Measurements from ENCODE around the gene TULP4.
"Not testable (repeated sequence)": the region's sequence is repeated elsewhere in the genome, so short reads cannot be mapped to it uniquely, and the experiment has no call there.

Gene TULP4

GRCh38 chr6:158398252-158399024 is 86.2 kb downstream of the TULP4 start:
- no peak for DNase-seq

DNA sequence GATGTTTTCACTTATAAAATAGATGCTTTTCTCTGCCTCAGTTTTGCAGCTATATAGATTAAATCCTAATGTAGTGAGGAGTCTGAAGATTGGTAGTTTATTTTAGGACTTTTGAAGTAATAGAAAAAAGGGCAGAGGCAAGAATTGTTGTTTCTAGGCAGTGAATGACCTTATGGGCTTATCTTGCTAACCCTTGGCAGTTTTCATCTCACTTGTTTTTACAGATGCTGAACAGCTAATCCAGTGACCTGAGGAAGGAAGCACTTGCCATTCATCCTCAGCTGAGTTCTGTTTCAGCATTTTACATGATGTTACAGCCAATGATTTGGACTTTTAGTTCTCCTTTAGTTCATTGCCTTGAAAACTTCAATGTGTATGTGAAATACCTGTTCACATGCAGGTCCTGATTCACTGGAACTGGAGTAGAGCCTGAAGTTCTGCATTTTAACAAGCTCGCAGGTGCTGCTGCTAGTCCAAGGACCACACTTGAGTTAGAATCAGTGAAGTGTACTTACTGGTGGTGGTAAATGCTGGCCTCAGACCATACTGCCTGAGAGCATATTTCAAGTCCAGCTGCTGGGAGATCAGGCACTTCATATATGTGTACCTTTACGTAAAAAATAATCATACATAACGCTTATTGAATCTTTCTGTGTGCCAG is 86.9 kb downstream of the TULP4 start:
- DNase-seq, result no peak

GRCh38 chr6:158402184-158402583 is 89.9 kb downstream of the TULP4 start:
- DNase-seq, result no peak

DNA sequence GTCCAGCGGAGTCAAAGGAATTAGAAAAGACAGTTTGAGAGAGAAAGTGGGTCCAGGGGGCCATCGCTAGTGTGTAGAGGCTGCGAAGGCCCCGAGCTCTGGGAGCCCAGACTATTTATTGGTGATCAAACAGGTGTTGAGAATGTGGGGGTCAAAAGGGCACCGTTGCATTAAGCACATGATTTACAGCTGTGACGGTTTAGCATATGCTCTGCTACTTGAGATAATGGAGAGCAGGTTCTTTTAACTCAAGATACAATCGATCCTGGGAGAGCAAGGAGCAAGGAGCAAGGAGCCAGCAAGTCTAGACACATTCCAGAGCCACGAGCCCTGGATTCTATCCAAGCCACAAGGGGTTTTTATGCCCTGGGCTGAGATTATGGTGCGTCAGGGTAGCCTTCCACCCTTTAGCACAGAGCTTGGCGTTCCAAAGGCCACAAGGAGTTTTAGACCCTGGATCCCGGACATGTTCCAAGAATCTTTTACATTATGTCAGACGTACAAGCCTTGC is 93.1 kb downstream of the TULP4 start:
- DNase-seq, result not testable (repeated sequence)

DNA sequence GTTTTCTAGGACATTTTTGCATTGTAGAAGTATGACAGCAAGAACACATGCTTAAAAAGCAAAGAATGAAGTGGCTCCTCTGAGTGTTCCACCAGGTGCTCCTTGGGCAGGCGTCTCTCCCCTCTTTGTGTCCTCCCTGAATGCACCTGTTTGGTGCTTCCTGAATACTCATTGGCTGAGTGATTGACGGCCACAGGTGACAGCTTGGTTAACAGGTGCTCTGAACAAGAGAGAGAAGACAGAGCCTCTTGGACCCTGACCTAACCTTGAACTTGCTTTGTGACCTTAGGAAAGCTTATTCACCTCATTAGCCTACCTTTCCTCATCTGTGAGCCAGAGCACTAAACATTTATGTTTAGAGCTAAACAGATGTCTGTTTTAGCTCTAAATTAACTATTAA is 93.7 kb downstream of the TULP4 start:
- DNase-seq, result no peak

- no peak for DNase-seq
These were observed 94.5 kb downstream of the TULP4 start for GRCh38 chr6:158406736-158407135.

DNA sequence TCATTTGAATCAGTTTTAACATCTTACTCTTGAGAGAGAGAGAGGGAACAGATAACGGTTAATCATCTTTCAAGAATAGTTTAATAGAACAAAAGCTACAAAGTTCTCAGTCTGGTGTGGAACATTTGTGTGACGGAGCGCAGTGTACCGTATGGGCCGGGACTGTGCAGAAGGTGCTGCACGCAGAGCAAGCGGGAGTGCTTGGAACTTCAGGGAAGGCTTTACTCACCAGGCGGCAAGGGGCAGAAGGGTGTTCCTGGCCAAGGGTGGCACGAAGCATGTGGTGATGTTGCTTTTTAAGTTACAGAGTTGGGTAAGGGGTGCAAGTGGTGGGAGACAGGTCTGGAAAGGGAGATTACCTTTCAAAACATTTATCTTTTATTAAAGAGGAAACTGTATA is 95.7 kb downstream of the TULP4 start:
- DNase-seq, result no peak

DNA sequence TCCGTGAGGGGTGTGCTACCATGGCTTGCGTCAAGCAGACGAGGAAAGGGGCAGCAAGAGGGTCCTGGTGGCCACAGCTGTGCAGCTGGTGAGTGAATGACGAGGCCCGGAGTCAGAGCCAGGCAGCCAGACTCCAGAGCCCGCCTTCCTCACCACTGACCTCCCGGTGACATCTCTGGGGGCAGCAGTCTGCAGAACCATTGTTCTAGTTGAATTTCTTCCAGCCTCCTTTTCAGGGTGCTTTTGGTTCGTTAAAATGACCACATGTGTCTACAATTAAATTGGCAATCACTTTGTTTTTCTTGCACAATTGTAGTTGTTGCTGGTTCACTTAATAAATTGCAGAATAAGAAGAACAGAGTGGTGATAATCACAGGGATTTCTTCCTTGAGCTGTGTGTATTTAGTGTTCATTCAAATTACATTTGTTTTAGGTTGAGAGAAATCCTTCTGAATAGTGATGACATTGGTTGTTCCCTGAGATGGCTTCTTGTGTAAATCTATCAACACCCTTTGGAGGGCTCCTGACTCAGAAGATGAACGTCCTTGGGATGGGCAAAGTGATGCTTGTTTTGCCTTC is 96.4 kb downstream of the TULP4 start:
- no peak for DNase-seq

GRCh38 chr6:158409451-158409850 is 97.2 kb downstream of the TULP4 start:
- DNase-seq, result peak; percentile 40

DNA sequence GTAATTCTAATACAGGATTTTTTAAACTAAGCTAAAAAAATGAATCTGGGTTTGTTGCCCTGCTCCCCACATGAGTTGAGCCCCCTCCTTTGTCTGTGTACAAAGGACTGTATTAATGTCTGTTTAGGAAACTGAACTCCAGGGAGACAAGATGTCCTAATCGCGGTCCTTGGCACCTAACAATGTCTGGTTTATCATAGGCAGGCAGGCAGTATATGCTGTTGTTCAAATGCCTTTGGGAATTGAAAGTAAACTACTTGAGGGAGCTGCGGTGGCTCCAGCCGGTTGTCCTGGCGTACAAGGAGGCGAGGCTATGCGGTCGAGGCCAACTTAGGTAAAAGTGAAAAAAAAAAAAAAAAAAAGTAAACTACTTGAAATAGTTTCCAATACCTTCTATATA is 98.5 kb downstream of the TULP4 start:
- DNase-seq, result no peak

DNA sequence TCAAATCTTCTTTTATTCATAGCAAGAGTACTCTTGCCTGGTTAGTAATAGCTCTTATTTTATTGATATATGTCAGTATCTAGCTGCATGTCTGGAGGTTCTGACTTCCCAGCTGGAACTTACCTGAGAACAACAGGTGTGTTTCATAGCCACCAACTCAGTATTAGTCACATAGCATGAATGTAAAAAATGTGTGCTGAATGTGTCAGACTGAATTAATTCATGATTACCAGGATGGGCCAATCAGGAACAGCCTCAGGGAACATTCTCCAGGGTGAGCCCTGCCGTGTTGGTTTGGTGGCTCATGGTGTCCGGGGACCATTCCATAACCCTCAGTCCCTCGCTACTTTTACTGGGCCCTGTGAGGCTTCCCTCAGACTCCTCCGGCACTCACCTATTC is 99.7 kb downstream of the TULP4 start:
- DNase-seq, result no peak

DNA sequence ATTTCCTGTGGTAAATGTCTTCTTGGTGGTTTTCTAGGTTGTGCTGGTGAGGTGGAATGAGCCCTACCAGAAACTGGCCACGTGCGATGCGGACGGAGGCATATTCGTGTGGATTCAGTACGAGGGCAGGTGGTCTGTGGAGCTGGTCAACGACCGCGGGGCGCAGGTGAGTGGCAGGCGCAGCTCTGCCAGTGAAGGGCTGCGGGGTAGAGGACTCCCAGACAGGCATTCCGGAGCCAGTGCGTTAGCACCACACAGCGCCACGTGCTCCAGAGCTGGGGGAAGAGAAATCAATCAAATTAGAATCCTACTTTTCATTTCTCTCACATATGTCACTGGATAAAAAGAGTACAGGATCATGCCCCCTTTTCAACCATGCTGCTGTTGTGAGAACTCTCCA is 100.8 kb downstream of the TULP4 start:
- no peak for DNase-seq

DNA sequence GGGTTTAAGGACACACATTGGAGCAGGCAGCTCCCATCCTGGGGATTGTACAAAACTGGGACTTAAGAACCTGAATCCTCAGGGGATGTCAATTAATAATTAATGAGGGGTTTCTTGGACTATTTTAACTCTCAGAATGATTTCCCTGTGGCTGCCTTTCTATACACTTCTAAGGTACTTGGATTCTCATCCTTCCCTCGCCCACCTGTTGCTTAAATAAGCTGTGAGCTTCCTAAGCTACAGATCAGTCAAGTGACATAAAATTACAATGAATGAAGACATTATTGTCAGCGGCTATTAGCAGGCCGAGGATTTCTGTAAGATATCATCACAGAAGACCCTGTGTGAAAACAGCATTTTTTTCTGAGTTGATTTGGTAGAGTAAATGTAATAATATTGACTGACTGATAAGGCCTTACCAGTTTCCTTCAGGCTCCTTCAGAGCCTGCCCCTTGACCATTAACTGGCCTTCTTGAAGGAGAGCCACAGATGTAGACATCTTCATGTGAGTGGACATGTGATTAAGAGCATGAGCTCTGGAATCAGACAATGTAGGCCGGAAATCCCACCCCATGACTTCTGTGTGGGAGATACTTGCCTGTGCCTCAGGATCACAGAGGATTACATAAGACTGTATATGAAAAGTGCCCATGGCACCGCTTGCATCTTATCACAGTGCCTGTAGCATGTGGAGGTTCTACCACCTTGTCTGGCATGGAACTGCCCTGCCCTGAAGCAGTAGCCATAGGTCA is 101.7 kb downstream of the TULP4 start:
- no peak for DNase-seq

GRCh38 chr6:158414851-158415262 is 102.6 kb downstream of the TULP4 start:
- no peak for DNase-seq

- DNase-seq, result no peak
These were observed 103.4 kb downstream of the TULP4 start for GRCh38 chr6:158415666-158416065.

- DNase-seq, result no peak
These were observed 104.9 kb downstream of the TULP4 start for GRCh38 chr6:158416883-158417759.

GRCh38 chr6:158417760-158418098 is 105.5 kb downstream of the TULP4 start:
- no peak for DNase-seq

GRCh38 chr6:158418501-158418900 is 106.2 kb downstream of the TULP4 start:
- DNase-seq, result no peak

DNA sequence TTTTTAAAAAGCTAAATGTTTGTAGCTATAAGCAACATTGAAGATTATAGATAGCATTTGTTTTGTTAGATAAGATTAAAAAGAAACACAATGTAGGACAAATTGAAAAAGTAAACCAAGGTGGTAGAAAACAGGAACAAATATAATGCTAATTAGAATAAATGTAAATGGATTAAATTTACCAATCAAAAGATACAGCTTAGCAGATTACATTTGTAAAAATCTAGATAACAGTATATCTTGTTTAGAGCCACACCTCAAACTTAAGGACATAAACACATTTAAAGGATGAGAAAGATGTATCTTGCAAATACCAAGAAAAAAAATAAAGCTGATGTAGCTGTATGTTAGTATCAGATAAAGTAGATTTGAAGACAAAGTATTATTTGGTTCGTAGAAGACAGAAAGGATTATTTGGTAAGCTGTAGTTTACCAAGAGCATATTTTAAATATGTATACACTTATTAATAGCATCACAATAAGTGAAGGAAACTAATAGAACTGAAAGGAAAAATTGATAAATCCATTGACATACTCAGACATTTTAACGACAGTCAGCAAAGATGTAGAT is 107.2 kb downstream of the TULP4 start:
- DNase-seq, result no peak

- DNase-seq, result no peak
These were observed 109.1 kb downstream of the TULP4 start for GRCh38 chr6:158421381-158421780.

- no peak for DNase-seq
These were observed 110.5 kb downstream of the TULP4 start for GRCh38 chr6:158422629-158423238.

- no peak for DNase-seq
These were observed 118.8 kb downstream of the TULP4 start for GRCh38 chr6:158431036-158431435.

Measured in hematopoietic multipotent progenitor cell treated with erythropoietin and hydrocortisone succinate and interleukin-3 and kit ligand, for 8 days (in vitro differentiated cells).